Nucleus accumbens (tissue), 56 donors: ENCODE data around the gene RPP25.

ENCODE experiments used
- DNase-seq, 56 donors: peaks; one replicate each; lab custom pipeline; 2025; lab: John Stamatoyannopoulos, UW

Gene RPP25

GRCh38 chr15:74956648-74957475 is at the start of gene RPP25:
Gene RPP25, minus strand, starts transcription at chr15:74956772. Its CDS starts 189 bp downstream, at chr15:74956583.
- DNase-seq, result peak in 46 of 56 donors; percentile 13 to 83 (median 46)

DNA sequence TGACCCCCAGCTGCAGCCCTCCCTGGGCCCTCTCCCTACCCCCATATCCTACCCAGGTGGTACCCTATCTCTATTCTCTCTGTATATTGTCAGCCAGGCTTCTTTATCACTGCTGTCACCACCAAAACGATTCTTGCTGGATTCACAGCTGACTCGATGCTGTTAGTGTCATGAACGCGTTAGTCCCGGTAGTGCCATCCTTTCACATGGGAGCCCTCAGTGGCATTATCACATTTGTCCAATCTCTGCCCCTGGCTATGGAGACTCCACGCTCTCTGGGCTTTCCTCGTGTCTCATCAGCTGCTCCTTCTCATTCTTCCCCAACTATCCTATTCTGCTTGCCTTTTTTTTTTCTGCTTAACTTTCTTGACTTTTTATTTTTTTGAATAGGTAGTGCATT is 45.8 kb upstream of the RPP25 start:
- no peak for DNase-seq

DNA sequence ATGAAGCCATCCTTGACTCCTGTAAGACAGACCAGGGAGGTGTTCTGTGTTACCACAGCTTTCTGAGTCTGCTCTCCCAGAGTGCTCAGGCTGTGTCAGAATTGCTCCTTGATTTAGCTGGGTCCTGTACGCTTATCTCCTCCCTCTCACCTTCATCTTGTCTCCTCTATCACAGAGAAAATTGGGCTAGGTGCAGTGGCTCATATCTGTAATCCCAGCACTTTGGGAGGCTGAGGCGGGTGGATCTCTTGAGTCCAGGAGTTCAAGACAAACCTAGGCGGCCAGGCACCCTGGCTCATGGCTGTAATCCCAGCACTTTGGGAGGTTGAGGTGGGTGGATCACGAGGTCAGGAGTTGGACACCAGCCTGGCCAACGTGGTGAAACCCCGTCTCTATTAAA is 44.7 kb upstream of the RPP25 start:
- DNase-seq, result no peak

GRCh38 chr15:74997543-74997942 is 41.0 kb upstream of the RPP25 start:
- DNase-seq, result no peak

DNA sequence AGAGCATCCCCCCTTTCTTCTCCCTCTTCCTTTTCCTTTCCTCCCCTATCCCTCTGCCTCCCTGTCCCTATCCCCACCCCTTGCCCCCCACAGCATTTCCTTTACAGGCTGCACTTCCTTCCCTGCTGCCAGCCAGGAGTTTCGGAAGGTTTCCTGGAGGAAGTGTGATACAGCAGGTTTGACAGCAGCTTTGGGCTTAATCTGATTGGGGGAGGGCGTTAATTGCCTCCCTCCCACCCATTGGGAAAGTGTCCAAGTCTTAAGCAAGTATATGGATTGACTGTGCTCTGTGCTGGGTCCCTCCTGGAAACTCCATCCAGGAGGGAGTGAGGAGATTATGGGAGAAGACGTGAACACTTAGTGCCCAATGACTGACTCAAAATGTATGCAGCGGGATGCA is 40.6 kb upstream of the RPP25 start:
- DNase-seq, result no peak

- peak in 47 of 56 donors; percentile 7 to 74 (median 50) for DNase-seq
Observed at GRCh38 chr15:74995779-74996765, 39.5 kb upstream of the RPP25 start.

DNA sequence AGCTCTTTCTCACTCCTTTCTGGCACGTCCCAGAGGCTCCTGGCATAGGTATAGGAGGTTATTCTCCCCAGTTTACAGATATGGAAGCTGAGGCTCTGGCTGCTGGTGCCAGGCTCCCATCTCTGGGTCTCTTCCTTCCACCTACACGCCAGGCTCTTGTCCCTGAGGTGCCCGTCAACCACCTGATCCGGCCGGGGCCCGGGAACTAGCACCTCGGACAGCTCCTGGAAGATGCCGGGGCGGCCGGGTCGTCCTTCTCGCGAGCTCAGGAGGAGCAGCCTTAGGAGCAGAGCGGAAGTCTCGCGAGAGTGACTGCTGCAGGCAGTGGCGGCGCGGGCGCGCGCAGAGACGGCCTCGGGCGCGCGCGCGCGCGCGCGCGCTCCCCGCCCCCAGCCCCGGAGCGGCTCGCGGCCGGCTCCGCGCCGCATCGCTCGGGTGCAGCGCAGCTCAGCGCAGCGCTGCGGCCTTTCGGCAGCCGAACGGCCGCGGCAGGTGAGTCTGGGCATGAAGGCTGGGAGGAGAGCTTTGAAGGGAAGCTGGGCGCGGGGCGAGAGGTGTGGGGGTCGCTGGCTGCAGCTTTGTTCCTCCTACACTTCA is 38.7 kb upstream of the RPP25 start, which contains the start of gene SCAMP5:
Gene SCAMP5, plus strand, starts transcription at position 382 of the 597 bp plus-strand sequence. CDS start 16,277 bp downstream, outside the sequence.
- peak; percentile 45 to 96 (median 89) for DNase-seq

DNA sequence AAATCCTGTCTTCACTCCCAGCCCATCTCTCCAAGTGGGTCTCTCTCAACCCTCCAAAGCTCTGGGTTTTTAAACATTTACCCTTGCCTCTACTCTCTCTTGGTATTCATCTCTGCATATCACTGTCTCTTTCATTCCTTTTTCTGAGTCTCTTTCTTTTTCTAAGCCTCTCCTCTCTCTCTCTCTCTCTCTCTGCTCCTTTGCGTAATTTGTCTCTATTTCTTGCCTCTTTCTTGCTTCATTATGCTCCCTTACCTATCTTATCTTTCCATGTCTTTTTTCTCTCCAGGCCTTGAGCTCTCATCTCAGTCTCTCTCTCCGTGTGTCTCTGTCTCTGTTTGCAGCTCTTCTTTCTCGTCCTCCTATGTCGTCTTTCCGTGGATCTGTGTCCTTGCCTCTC is 38.1 kb upstream of the RPP25 start:
- DNase-seq, result no peak

- DNase-seq, result peak in 44 of 56 donors; percentile 7 to 75 (median 44)
Observed at GRCh38 chr15:74994236-74994635, 37.7 kb upstream of the RPP25 start.

- DNase-seq, result no peak
Observed at GRCh38 chr15:74992619-74993018, 36.0 kb upstream of the RPP25 start.

DNA sequence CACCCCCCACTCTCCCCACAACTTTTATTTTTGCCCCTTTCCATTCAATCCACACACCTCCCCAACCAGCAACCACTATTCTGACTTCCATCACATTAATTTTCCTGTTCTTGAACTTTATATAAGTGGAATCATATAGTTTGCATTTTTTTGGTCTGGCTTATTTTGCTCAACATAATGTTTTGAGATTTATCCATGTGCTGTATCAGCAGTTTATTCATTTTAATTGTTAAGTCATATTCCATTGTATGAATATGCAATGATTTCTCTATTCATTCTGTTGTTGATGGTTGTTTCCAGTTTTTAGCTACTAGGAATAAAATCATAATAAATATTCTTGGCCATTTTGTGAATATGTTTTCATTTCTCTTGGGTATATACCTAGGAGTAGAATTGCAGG is 33.0 kb upstream of the RPP25 start:
- no peak for DNase-seq

GRCh38 chr15:74988007-74988800 is 31.6 kb upstream of the RPP25 start:
- DNase-seq, result peak in 3 of 56 donors; percentile 1 to 10 (median 10)

DNA sequence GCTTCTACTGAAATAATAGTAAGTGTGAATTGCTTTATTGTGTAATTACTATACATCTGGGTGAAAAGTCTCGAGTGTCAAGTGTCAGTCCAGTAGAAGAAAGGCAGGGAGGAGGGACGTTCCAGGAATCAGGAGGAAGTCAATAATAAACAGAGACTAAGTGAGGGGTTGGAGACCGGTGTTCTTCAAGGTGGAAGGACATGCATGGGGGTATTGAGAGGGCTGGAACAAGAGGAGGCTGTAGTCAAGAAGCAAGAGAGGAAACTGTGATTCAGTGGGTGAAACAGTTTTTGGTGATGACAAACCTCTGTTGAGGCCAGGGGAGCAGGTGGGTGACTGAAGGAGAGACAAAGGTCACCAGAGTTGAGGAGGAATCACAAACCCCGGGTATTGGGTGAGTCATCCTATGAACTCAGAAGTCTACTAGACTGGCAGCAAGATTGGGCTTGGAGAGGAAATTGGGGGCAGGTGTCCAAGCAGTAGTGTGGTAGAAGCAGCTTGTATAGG is 27.2 kb upstream of the RPP25 start:
- DNase-seq, result no peak

DNA sequence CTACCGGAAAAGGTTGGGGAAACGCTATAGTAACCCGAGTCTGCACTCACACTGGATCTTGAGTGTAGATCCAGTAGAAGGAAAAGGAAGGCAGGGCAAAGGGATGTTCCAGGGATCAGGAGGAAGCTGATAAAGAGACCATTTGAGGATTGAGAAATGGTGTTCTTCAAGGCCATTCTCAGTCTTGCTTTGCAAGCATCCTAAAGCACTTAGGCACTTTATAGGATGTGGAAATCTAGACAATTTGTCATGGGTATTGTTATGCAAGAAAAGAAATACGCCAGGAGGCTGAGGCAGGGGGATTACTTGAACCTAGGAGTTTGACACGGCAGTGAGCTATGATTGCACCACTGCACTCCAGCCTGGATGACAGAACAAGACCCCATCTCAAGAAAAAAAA is 25.6 kb upstream of the RPP25 start:
- DNase-seq, result no peak

- peak in 23 of 56 donors; percentile 4 to 70 (median 17) for DNase-seq
Observed at GRCh38 chr15:74978503-74978902, 21.9 kb upstream of the RPP25 start.

- no peak for DNase-seq
Observed at GRCh38 chr15:74978077-74978476, 21.5 kb upstream of the RPP25 start.

GRCh38 chr15:74977599-74977998 is 21.0 kb upstream of the RPP25 start:
- DNase-seq, result no peak

DNA sequence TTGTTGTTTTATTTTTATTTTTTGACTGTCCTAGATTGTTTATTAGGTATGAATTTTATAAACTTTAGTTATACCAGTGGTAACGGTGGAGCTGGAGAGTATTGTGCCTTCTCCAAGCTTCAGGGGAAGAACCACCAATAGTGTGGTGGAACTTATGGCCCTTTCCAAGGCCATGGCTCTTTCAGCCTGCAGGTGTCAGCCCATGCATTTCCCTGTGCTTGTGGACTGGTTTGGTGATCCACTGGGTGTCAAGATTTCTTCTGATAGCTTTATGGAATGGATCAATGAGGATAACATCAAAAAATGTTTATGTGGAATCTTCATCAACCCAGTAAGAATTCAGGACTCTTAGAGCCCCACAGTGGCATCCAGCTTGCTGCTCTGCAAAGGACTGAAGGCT is 19.6 kb upstream of the RPP25 start:
- DNase-seq, result no peak

GRCh38 chr15:74967670-74968069 is 11.1 kb upstream of the RPP25 start:
- DNase-seq, result no peak

DNA sequence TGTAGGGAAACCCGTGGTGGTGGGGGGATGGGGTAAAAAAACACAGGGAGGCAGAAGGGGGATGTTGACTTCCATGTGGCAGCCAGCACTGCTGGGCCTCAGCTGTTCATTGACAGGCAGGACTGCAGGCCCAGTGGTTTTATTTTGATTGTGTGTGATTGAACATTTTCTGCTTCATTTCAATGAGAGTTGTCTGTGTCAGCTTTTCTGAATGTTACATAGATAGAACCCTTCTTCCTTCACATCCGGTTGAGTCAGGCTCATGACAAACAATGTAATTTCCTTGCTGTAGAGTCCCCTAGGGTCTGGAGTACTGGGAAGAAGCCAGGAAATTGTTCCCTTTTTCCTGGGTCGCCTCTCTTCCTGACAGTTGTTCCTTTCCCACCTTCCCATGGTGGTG is 8.2 kb upstream of the RPP25 start:
- DNase-seq, result no peak
